Kidney glomerular epithelial cell (primary cell): Measurements from ENCODE around the gene VSIG8.

ENCODE experiments used
- DNase-seq: peaks from one replicate; lab custom pipeline; 2025; lab: John Stamatoyannopoulos, UW

The VSIG8 gene

DNA sequence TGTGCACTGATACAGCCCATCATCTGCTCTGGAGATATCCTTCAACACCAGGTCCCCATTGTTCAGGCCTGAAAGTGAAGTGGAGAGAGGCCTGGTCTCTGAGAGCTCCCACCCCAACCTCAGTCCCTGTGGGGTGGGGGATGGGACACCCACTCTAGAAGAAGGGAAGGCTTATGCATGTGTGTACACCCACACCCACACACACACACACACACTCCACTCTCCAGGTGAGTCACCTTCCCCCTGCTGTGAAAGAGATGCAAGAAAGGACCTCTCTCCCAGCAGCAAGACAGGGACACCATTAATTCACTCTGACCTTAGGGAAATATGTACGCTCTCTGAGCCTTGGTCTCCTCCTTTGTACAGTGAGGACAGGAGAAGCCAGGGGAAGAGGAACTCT is 5.9 kb downstream of the VSIG8 start:
- DNase-seq: no peak

DNA sequence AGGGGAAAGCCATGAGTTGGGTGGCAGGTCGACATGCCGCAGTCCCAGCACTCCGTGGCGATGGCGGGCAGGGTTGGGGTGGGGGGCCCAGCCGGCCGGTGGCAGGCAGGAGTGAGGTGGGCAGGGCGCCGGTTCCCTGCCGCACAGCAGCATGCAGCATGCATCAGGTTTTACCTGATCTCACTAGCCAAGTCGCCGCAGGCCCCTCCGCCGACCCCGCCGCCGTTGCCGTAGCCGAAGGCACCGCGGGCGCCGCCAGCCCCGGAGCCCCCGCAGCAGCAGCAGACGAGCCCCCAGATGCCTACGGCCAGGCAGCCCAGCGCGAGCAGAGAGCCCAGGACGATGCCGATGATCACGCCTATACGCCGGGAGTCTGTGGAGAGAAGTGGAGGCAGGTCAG is 6.7 kb downstream of the VSIG8 start:
- DNase-seq: no peak

DNA sequence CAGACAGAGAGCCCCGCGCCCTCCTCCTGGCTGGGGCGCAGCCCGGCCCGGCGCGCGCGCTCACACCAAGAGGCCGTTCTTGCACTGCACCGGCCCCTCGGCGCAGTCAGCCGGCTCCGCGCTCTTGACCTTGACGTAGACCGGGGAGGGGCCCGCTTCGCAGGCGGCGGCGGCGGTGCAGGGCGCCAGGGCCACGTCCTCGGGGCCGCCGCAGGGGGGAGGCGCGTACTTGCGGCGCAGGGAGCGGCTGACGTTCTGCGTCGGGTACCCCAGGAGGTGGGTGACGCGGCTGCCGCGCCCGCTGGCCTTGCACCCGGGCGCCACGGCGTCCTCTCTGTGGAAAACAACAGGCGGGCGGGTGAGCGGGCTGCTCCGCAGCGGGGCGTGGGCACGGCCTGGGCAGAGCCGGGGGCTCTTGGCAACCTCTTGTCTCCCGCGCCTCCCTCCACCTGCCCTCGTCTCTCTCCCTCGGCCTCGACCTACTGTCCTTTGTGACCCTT is 7.7 kb downstream of the VSIG8 start:
- DNase-seq: peak; percentile 19

DNA sequence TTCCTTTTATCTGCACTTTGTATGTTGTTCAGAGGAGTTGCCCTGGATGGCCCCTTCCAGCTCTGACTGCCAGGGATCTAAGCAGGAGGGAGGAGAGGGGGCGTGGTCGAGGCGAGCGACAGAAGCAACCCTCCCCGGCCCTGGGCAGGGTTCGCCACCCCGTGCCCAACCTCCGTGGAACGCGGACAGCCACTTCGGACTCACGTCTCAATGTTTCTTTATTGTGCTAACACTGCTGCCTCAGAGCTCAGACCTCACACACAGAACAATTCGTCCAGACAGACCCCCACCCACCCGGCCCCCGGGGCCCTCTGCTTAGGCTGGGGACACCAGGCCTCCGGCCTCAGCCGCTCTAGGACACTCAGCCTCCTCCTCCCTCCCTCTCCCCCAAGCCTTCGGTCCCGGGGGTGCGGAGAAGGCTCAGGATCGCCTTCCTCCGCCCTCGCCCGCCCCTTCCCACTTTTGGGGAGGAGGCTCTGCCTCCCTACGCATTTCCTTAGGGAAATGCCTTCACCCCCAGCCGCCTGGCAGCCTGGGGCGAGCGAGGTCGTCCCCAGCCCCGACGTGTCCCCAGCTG is 8.3 kb downstream of the VSIG8 start:
- peak; percentile 19 for DNase-seq

DNA sequence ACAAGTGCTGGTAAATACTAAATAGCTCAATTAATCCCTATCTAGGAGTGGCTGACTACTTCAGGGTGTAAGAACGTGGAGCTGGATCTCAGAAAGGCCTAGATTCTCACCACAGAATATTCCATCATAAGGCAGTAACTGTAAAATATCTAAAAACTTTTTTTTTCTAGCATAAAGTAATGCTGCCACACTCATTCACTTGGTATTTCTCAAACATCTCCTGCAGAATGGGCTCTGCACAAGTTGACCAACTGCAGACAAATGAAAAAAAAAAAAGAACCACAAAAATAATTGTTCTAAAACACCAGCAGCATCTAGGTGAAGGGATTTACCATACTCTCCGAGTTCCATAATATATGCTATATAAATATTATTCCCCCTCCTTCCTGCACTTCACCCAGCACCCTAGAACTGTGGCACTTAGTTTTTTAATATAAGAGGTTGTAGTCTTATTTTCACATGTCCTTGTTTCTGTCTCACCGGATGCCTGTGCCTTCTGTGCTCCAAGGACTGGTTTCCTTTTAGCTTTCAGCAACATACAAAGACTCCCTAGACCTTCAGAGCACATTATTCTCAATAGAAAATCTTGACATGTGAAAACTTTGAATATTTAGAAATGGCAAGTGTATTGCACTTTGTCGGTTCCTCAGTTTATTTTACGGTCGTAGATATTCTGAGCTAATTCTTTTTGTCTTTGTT is 8.9 kb downstream of the VSIG8 start:
- DNase-seq: peak; percentile 23

DNA sequence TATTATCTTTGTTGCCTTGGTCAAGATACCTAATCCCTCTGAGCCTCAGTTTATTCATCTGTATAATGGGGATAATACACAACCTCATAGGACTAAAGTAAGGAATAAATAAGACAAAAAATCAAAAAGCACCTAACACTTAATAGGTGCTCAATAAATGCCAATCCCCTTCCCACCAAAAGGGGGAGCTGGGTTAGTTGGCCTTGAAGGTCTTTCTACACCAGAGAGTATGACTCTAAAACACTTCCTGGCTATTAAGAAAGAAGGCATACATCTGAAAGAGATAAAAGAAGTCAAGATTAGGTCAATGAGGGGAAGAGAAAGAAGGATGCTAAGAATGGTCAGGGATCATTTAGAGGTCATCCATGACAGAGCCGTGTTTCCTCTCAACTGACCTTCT is 11.1 kb downstream of the VSIG8 start:
- no peak for DNase-seq

DNA sequence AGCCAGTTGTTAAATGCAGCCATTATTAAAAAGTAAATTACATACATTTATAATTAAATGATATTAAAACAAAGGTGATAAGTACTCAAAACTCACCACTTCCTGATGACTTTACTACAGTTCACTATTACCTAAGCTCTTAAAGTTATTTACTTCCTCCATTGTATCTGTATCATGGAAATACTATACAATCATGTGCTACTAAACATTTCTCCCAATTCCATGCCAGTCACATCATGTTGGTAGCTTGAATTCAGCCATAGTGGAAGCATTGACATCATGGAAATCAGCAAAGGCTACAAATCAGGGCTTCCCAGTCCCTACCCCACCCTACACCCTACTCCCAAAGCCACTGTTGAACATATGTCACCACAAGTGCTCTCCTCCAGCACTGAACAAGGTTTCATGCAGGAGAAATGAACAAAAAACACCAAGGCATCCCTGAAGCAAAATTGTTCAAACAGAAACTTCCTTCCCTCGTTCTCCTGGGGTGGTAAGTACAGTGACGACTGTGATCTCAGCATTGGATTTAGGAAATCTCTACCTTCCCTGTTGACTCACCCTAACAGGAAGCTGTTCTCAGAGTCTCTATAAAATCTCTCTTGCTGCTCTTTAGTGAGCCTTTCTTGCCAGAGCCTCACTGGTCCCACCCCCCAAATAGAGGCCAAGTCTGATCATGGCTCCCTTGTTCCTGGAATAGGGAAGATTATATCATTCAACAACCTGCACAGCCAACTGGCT is 12.7 kb downstream of the VSIG8 start:
- DNase-seq: no peak

DNA sequence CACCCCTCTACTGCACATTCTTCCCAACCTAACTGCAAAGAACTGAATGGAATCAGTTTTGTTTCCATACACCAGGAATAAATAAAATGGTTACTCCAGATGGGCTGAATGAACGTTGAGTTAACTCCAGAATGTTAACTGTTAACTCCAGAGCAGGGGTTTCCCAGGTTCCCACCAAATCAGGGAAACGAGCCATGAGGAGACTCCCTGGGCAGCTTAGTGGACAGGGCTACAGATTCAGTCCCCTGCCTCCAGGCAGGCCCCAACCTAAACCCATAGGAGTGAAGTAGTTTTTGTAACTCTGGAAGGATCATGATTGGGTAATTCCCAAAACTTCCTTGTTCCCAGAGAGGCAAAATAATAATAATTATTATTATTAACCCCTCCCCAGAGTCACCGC is 14.1 kb downstream of the VSIG8 start:
- DNase-seq: no peak

DNA sequence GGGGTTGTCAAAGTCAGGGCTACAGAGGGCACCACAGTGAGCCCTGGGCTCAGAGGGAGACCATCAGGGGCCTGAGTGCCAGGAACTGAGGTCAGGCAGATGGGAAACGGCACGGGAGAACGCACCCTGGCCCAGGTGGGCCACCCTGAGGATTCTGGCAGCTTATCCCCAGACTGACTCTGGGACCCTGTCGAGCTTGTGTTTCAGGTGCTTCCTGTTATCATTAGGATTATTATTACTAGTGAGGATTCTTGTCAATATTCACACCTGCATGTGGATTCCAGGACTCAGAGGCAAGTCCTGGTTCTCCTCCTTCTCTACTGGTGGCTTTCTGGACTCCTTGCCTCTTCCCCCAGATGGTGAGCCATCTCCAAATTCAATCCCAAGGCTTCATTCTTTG is 15.2 kb downstream of the VSIG8 start:
- no peak for DNase-seq

DNA sequence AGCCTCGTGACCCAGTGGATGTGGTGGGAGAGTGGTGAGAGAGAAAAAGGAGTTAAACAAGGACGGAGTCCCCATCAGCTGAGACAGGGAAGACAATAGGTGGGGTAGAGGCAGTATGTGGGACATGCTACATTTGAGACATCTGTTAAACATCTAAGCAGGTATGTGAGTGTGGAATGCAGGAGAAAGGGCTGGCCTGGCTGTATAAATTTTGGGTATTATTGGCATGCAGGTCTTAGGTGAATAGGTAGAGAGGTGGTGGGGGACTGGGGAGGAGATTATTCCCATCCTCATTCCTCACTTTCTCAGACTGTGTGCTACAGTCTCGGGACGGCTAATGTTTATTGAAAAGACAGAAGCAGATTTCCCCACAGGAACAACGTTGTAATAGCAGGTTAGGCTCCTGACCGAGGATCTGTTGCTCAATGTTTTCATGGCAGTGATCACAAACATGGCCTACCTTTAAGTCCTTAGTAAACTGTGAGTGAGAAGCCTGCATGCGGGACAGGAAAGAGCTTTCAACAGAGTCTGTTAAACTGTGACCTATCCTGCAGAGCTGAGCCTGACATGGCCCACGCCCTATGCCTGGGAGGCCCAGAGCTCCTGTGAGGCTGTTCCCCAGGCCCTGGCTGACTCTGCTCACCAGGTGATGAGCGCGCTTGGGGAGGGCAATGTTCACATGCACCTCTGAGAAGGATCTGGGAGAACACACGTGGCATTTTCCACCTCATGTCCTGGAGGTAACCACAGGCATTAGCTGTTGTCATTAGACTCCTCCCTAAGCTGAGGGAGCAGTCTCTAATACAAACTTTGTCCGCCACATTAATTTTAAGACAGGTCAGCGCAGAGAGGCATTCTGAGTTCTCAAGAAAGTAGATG is 16.5 kb downstream of the VSIG8 start:
- peak; percentile 33 for DNase-seq

DNA sequence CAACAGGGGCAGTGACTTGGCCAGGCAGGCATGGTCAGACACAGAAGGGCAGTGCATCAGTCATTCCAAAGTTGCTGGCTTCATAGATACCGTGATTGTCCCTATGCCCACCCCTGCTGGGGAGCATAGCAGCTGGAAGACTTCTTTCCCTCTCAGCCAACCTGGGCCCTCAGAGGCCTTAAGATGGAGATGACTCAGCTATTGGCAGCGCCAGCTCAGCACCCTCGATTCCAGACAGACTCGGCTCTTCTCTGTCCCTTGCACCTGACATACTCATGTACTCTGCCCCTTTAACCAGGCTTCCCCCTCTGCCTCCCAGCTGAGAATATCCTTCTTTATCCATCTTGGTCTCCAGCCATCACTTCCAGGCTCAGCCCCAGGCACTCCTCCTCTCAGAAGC is 19.0 kb downstream of the VSIG8 start:
- DNase-seq: no peak

DNA sequence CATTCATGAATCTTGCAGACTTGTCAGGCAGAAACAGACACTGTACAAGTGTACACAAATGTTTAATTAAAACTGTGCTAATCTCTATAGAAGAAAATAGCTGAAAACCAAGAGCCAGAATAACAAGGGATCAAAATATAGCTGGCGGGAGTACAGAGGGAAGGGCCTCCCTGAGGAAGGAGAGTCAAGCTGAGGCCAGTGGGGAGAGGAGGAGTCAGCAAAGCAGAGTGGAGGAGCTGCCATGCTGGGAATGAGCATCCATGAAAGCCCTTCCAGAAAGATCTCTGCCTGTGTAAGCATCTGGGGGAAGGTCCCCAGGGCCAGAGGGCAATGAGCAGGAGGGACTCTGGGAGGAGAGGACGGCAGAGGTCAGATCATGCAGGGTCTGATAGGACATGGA is 20.7 kb downstream of the VSIG8 start:
- no peak for DNase-seq

DNA sequence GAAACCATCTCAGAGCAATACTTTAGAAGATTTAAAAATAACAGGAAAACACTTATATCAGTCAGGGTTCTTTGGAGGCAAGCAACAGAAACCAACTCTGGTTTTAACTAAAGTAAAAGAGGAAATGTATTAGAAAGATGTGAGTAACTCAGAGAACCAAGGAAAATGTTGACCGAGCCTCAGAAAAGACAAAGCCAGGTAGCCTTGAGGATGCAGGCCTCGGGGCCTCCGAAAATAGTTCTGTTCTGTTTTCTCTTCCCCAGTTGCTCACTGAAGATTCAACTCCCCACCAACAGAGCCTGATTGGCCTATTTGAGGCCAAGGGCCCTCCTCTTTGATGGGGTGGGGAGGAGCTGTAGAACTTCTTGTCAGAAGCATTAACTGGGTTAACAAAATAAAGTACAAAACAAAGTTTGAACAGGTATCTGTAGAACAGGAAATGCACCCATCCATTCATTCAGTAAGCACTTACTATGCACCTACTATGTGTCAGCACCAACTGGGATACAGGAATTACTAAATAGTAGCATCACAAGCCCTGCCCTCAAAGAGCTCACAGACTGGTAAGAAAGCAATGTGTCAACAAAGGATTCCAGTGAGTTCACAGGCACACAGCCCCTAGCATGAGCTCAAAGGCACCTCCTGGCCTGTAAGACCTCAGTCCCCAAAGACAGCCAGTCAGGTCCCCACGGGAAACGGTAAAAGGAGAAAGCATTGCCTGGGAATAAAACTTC is 23.2 kb downstream of the VSIG8 start:
- DNase-seq: no peak

DNA sequence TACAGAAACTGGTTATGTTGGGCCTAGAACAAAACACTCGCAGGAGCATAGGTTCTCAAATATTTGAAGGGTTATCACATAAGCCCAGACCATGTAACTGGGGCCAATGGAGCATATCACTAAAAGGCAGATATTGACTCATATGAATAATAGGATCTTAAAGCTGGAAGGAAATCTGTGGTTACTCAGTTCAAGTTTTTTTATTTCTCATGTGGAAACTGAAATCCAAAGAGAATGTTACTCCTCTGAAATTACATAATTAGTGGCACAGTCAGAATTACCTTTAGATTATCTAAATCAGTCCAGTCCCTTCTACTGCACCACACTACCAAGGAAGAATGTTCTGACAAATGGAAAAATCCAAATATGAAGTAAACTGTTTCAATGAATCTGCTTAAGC is 23.7 kb downstream of the VSIG8 start:
- peak; percentile 39 for DNase-seq

DNA sequence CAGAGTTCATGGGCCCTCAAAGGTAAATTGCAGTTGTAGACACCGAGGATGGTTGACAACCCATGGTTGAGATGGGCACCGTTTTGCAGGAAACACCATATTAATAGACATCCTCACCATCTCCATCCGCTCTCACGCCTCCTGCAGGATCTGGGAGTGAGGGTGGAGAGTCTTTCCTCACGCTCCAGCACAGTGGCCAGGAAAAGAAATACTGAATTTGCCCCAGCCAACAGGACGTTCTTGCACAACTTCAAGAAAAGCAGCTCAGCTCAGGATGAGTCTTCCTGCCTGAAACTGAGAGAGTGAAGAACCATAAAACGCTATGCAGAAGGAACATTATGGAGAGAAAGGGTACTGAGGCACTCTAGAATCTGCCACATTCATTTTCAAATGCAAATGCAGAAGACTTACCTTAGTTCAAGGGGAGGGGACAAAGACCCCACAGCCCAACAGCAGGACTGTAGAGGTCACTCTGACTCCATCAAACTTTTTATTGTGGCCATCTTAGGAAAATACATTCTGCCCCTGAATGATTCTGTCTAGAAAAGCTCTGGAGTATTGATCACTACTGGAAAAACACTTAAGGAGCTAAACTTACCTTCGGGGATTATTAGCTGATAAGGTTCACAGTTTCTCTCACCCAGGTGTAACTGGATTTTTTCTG is 26.5 kb downstream of the VSIG8 start:
- DNase-seq: no peak

DNA sequence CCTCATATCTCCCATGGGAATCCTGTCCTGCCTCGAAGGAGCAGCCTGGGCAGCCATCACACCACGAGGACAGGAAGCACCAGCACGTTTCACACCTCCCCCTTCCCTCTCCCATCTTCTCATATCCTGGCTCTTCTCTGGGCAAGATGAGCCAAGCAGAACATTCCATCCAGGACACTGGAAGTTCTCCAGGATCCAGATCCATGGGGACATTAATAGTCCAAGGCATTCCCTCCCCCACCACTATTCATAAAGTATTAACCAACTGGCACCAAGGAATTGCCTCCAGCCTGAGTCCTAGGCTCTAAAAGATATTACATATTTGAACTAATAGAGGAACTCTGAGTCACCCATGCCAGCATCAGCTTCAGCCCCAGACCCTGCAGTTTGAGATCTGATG is 27.1 kb downstream of the VSIG8 start:
- no peak for DNase-seq

DNA sequence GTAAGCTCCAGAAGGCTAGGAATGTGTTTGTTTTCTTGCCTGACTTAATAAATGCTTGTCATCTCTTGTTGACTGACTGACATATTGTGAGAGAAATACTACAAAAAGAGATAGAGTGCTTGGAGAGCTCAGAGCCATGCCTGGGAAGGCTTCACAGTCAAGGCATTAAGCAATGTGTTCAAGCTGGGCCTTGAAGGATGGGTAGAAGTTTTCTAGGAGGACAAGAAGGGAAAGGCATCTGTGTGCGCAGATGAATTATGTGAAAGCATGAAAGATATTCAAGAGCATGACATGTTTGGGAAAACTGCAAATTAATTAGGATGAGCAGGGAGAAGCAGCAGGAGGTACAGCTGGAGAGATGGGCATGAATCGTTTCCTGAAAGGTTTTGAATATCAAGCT is 30.1 kb downstream of the VSIG8 start:
- no peak for DNase-seq

DNA sequence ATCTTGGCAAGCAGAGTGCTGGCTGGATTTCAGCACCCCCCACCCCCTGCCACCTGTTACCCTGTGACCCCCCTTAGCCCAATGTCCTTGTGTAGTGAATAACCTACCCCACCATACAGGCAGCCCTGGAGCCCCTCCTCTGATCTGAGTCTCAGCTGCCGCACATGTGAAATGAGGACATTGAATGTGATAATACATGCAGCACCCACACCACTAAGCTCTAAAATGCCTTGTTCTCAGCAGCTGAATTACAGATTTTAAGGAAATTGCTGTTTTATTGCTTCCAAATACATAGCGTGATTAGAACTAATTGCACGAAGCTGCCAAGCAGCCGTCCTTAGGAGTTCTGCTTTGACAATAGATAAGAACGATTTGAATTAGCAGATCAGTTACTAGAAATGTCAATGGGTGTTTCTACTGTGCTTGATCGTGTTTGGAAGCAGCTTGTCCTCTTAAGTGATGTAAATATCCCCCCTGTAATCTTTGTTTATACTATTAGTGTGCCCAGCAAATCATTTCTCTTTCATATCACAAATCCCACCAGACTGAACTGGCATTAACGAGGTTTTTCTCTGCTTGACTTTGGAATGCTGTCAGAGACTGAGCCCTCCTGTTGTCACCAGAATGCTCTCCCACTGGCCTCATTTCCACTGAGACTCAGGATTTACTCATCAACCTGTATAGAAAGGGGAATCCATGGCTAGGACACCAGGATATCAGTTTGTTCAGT is 30.9 kb downstream of the VSIG8 start:
- DNase-seq: no peak

DNA sequence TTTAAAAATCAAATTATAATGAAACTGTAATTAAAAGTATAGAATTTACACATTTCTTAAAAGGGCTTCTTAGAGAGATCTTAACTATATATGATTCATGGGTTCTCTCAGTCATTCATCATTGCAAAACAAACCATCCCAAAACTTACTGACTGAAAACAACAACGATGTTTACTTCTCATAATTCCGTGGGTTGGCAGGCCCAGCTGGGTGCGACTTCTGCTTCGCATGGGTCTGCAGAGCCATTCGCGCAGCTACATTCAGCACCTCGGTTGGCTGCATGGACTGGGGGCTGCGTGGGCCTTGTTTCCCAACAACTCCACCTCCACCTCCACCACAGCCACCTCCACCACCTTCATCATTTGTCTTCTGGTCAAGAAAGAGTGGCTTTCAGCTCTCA is 31.7 kb downstream of the VSIG8 start:
- DNase-seq: no peak

DNA sequence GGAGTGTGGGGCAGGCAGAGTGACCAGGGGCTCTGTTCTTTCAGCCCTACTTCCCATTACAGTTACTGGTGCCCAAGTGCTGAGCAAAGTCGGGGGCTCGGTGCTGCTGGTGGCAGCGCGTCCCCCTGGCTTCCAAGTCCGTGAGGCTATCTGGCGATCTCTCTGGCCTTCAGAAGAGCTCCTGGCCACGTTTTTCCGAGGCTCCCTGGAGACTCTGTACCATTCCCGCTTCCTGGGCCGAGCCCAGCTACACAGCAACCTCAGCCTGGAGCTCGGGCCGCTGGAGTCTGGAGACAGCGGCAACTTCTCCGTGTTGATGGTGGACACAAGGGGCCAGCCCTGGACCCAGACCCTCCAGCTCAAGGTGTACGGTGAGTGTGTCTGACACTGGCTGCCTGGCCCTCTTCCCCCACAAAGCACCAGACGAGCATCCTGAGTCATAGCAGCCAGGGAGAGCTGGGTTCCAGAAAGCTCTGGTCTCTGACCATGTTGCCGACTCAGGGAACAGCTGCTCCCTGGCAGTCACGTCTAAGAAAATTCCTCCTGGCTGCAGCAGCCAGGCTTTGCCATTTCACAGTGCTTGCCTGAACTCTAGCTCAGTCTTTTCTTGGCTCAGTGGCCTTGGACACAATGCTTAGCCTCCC is 32.5 kb downstream of the VSIG8 start:
- DNase-seq: peak; percentile 30
